Fibroblast of lung (primary cell): ENCODE data around the gene PRRT1. TPM values are rescaled to one million over a fixed set of nuclear protein-coding genes. Genes with fewer than 3 reads are reported as not detected.

Source experiments
- DNase-seq, 2 donors: peaks; one replicate each; pipeline versions ENCODE4 v3.0.0 to v3.0.0-alpha.2; 2010; ENCODE audit warnings: low read depth in 2 of 2
- H2AFZ ChIP-seq: 2 replicates; pipeline ENCODE4 v1.5.1; 2012; ENCODE audit warnings: low read length, control low read depth, inconsistent platforms
- H3K27ac ChIP-seq: 2 replicates; pipeline ENCODE4 v1.5.1; 2011; ENCODE audit warnings: low read length, control low read depth; ENCODE audit not compliant: insufficient read depth
- H3K27me3 ChIP-seq: 2 replicates; pipeline ENCODE4 v1.5.1; 2011; ENCODE audit warnings: mild to moderate bottlenecking, low read length; ENCODE audit not compliant: control insufficient read depth, insufficient read depth
- H3K36me3 ChIP-seq: 2 replicates; pipeline ENCODE4 v1.5.1; 2011; ENCODE audit warnings: low read length; ENCODE audit not compliant: control insufficient read depth, insufficient read depth
- H3K4me1 ChIP-seq: 2 replicates; pipeline ENCODE4 v1.5.1; 2011; ENCODE audit warnings: low read length; ENCODE audit not compliant: control insufficient read depth, insufficient read depth; ENCODE audit errors: extremely low read depth
- H3K4me2 ChIP-seq: 2 replicates; pipeline ENCODE4 v1.5.1; 2011; ENCODE audit warnings: low read length, control low read depth; ENCODE audit not compliant: insufficient read depth; ENCODE audit errors: extremely low read depth
- H3K4me3 ChIP-seq, 4 experiments: fragments of 200-600 bp in 1 of 4; sonication (generic) in 1 of 4; replicated peaks in 1 of 4; 2 replicates each; pipeline ENCODE4 v1.5.1; 2011 to 2016; ENCODE audit warnings: low read length in 4 of 4, low read depth in 3 of 4, mild to moderate bottlenecking in 3 of 4, control low read depth in 2 of 4, inconsistent platforms in 1 of 4, mixed read lengths in 1 of 4; ENCODE audit not compliant: insufficient read depth in 1 of 4; ENCODE audit errors: control extremely low read depth in 1 of 4
- H3K79me2 ChIP-seq: 2 replicates; pipeline ENCODE4 v1.5.1; 2012; ENCODE audit warnings: mild to moderate bottlenecking, low read length, inconsistent platforms; ENCODE audit not compliant: control insufficient read depth, insufficient read depth
- H3K9ac ChIP-seq: 2 replicates; pipeline ENCODE4 v1.5.1; 2011; ENCODE audit warnings: mild to moderate bottlenecking, low read length, control low read depth; ENCODE audit not compliant: insufficient read depth
- H3K9me3 ChIP-seq: 2 replicates; pipeline ENCODE4 v1.5.1; 2012; ENCODE audit warnings: low read depth, low read length; ENCODE audit not compliant: control insufficient read depth, insufficient read depth
- H4K20me1 ChIP-seq: 2 replicates; pipeline ENCODE4 v1.5.1; 2011; ENCODE audit warnings: low read length; ENCODE audit not compliant: control insufficient read depth, insufficient read depth; ENCODE audit errors: extremely low read depth
- EZH2 ChIP-seq: IDR thresholded peaks from 2 replicates; pipeline ENCODE4 v1.5.1; 2012; ENCODE audit warnings: low read length, control low read depth, mild to moderate bottlenecking; ENCODE audit errors: missing control alignments
- polyA plus RNA-seq, 2 donors: library from polyadenylated mRNA; depleted of rRNA in 1 of 2; stranded (reverse) in 1 of 2; unstranded in 1 of 2; fragments of >200 nt; gene quantifications; 2 replicates each; pipeline ENCODE4 v1.2.1, GENCODE V29; 2011 to 2012; ENCODE audit warnings: missing spikeins in 1 of 2
- total RNA-seq: library from RNA; depleted of rRNA; stranded (reverse); fragments of >200 nt; gene quantifications from 2 replicates; pipeline ENCODE4 v1.2.1, GENCODE V29; 2014
- TF ChIP-seq, protein P1 (sequence below), 2 donors: IDR thresholded peaks in 1 of 2; conservative IDR thresholded peaks in 1 of 2; 1 replicate in 1 of 2; 2 replicates in 1 of 2; pipeline ENCODE4 v1.5.1; 2011 to 2012; ENCODE audit warnings: low read length in 2 of 2, control low read depth in 1 of 2, inconsistent platforms in 1 of 2, low read depth in 1 of 2, mild to moderate bottlenecking in 1 of 2

PRRT1 gene
- total and polyA plus RNA-seq, 2 donors (not counting 1 experiment from before 2014, with no cell fraction given) = 0.33 to 0.73 TPM

DNA sequence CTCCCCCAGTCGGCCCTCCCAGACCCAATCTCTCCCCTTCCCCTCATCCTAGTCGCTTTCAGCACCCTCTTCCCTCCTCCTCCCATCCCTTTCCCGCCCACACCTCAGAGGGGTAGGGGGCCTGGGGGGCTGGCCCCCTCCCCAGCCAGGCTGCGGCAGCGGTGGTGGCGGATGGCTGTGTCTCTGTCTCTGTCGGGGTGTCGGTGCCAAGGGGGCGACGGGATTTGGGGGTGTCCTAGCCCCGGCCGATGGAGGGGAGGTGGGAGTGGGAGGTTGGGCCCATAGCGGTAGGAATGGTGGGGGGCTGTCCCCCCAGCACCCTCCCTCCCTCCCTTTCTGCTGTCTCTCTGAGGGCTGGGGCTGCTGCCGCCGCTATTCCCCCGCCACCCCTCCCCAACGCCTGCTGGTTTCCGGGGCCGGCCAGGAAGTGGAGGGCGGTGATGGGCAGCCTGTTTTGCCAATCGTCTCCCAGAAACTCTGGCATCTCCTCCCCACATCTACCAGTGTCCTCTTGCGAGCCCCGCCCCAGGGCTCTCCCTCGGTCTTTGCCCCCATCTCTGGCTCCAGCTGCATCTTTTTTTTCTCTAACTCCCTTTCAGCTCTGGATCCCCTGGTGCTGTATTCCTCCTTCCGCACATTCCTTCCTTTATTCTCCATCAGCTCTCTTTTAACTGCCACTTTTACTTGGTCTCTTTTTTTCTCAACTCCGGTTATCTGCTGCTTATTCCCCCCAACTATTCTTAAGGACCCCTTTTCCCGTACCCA is 24.2 kb upstream of the PRRT1 start, which contains the start of gene AGPAT1:
AGPAT1 (minus strand) TSS at position 374 of the 765 bp plus-strand sequence. CDS start 4,588 bp downstream, outside the sequence.
- peak within 1 kb of the TSS; percentile 97 for H3K4me2 ChIP-seq
- peak within 1 kb of the TSS; percentile 91 for H3K9ac ChIP-seq
- H3K9me3 ChIP-seq = no peaks in the 10 kb centered on the region
- peaks cover 6% of the 10 kb centered on the region for H3K36me3 ChIP-seq
- peak within 1 kb of the TSS; percentile 94 for H3K27ac ChIP-seq
- DNase-seq = peak; percentile 97 to 98
- H3K79me2 ChIP-seq = peaks cover 39% of the 10 kb centered on the region
- H3K4me3 ChIP-seq = peak within 1 kb of the TSS; percentile 86 to 99 (median 90)
- no peak for TF ChIP-seq EZH2
- TF ChIP-seq, protein P1, sequence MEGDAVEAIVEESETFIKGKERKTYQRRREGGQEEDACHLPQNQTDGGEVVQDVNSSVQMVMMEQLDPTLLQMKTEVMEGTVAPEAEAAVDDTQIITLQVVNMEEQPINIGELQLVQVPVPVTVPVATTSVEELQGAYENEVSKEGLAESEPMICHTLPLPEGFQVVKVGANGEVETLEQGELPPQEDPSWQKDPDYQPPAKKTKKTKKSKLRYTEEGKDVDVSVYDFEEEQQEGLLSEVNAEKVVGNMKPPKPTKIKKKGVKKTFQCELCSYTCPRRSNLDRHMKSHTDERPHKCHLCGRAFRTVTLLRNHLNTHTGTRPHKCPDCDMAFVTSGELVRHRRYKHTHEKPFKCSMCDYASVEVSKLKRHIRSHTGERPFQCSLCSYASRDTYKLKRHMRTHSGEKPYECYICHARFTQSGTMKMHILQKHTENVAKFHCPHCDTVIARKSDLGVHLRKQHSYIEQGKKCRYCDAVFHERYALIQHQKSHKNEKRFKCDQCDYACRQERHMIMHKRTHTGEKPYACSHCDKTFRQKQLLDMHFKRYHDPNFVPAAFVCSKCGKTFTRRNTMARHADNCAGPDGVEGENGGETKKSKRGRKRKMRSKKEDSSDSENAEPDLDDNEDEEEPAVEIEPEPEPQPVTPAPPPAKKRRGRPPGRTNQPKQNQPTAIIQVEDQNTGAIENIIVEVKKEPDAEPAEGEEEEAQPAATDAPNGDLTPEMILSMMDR (conservative IDR thresholded peaks at IDR 0.05 in 1 of 2, IDR thresholded peaks at IDR 0.05 in 1 of 2; ENCODE audit: low read depth in 1 of 2, low read length in 2 of 2) = no peak
- no peaks in the 10 kb centered on the region for H3K27me3 ChIP-seq
- H4K20me1 ChIP-seq = no peaks in the 10 kb centered on the region
- H3K4me1 ChIP-seq = peaks cover 18% of the 10 kb centered on the region
- H2AFZ ChIP-seq = peak within 1 kb of the TSS; percentile 49

DNA sequence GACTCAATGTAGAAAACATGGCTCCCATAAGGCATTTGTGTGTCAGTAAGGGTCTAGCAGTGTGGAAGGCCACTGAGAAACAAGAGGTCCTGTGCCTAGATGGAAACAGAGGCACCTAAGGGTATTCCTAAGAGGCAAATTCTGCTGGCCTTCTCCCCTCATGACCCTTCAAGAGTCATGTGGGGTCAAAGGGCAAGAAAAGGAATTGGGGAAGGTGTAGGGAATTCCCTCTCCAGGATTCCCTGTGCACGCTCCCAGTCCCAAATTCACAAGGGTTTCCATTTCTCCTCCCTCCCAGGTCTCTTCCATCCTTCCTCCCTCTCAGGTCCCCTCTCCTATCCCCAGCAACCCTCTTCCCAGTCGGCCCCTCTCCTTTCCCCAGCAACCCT is 23.6 kb upstream of the PRRT1 start:
- Histone ChIP-seq H3K4me2 (peak overlapping the region; percentile 95), H3K9ac (peak overlapping the region; percentile 91), H4K20me1 (no peaks in the 10 kb centered on the region), H3K79me2 (peaks cover 39% of the 10 kb centered on the region), H3K9me3 (no peaks in the 10 kb centered on the region), H3K36me3 (peaks cover 10% of the 10 kb centered on the region), H3K4me3 (peak overlapping the region; percentile 86 to 99 (median 90)), H2AFZ (no peak overlapping the region), H3K27me3 (no peaks in the 10 kb centered on the region), H3K4me1 (peaks cover 18% of the 10 kb centered on the region), H3K27ac (peak overlapping the region; percentile 83)
- TF ChIP-seq, protein P1 (conservative IDR thresholded peaks at IDR 0.05 in 1 of 2, IDR thresholded peaks at IDR 0.05 in 1 of 2; ENCODE audit: low read depth in 1 of 2, low read length in 2 of 2) = no peak
- no peak for TF ChIP-seq EZH2
- DNase-seq = no peak

DNA sequence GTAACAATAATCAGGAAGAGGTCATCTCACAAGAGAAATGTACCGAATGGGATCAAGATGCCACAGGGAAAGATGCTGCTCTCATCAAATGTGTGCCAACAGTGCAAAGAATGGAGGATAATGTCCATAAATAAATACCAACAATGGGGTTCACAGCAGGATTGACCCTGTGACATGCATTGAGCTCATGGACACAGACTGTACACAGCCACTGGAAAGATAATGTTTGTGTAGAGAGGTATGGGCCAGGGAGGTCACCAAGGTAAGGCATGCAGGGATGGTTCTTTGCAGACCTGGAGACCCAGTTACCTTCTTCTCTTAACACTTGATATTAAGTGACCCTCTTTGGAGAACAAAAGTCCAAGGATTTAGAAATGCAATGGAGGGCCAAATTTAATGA is 22.7 kb upstream of the PRRT1 start:
- H3K27ac ChIP-seq = no peak overlapping the region
- peak overlapping the region; percentile 95 for H3K4me2 ChIP-seq

More for the DNA sequence above, 22.7 kb upstream of the PRRT1 start:
- no peaks in the 10 kb centered on the region for H4K20me1 ChIP-seq
- no peak overlapping the region for H2AFZ ChIP-seq
- H3K9me3 ChIP-seq = no peaks in the 10 kb centered on the region
- H3K27me3 ChIP-seq = no peaks in the 10 kb centered on the region
- peaks cover 39% of the 10 kb centered on the region for H3K79me2 ChIP-seq
- H3K4me3 ChIP-seq = peak overlapping the region in 2 of 4 experiments; percentile 93 to 99
- peaks cover 18% of the 10 kb centered on the region for H3K4me1 ChIP-seq
- TF ChIP-seq, protein P1 (conservative IDR thresholded peaks at IDR 0.05 in 1 of 2, IDR thresholded peaks at IDR 0.05 in 1 of 2; ENCODE audit: low read depth in 1 of 2, low read length in 2 of 2) = no peak
- TF ChIP-seq EZH2 = no peak
- no peak overlapping the region for H3K9ac ChIP-seq
- DNase-seq = no peak
- H3K36me3 ChIP-seq = peaks cover 15% of the 10 kb centered on the region
